Activated T-helper 17 cell treated with anti-CD3 and anti-CD28 coated beads, Interleukin-2, amount 50 U/mL, for 72 hours (primary cell): ENCODE data around the gene LDLRAD4. TPM values are rescaled to one million over a fixed set of nuclear protein-coding genes. Genes with fewer than 3 reads are reported as not detected.

Experiments
- ATAC-seq: fragments of 150-1000 bp; cut with Tn5 transposase; replicated peaks from 2 replicates; pipeline ENCODE4 v1.10.0; 2021; ENCODE audit warnings: mild to moderate bottlenecking, moderate library complexity
- H3K27ac Mint-ChIP-seq: one replicate; pipeline ENCODE4 v1.8.0; 2022; ENCODE audit warnings: mixed read lengths
- H3K27me3 Mint-ChIP-seq: one replicate; pipeline ENCODE4 v1.8.0; 2022; ENCODE audit warnings: mixed read lengths
- H3K36me3 Mint-ChIP-seq: one replicate; pipeline ENCODE4 v1.8.0; 2022; ENCODE audit warnings: low read depth, mild to moderate bottlenecking, mixed read lengths
- H3K4me1 Mint-ChIP-seq: one replicate; pipeline ENCODE4 v1.8.0; 2022; ENCODE audit warnings: mixed read lengths
- H3K4me3 Mint-ChIP-seq: one replicate; pipeline ENCODE4 v1.8.0; 2022; ENCODE audit warnings: mild to moderate bottlenecking, mixed read lengths
- H3K9me3 Mint-ChIP-seq: one replicate; pipeline ENCODE4 v1.8.0; 2022; ENCODE audit warnings: mixed read lengths
- total RNA-seq, 2 donors: library from RNA; stranded (reverse); gene quantifications; one replicate each; pipeline ENCODE4 v1.2.3, GENCODE V29; 2022

Gene LDLRAD4
- total RNA-seq, 2 donors from 2014 or later = 52.0 to 54.8 TPM

GRCh38 chr18:13550418-13551304, 332.1 kb downstream of the LDLRAD4 start:
- Mint-ChIP-seq H3K4me3 (no peak overlapping the region), H3K27ac (peak overlapping the region; percentile 56), H3K27me3 (no peaks in the 10 kb centered on the region), H3K36me3 (no peaks in the 10 kb centered on the region), H3K4me1 (peaks cover 11% of the 10 kb centered on the region), H3K9me3 (no peaks in the 10 kb centered on the region)
- no peak for ATAC-seq

DNA sequence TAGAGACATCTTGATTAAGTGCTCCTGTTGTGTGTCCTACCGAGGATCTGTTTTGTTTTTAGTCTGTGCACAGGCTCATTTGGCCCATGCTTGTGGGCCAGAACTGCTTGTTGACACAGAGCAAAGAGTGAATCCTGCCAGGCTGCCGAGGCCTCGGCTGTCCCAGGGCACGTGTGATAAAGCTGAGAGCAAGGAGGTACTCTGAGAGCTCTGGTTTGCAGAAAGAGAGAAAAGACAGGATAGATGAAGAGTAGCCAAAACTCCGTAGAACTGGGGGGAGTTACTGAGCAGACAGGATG, 332.7 kb downstream of the LDLRAD4 start:
- no peak for ATAC-seq
- Mint-ChIP-seq H3K4me3 (no peak overlapping the region), H3K27ac (peak overlapping the region; percentile 56), H3K9me3 (no peaks in the 10 kb centered on the region), H3K36me3 (no peaks in the 10 kb centered on the region), H3K27me3 (no peaks in the 10 kb centered on the region), H3K4me1 (peaks cover 16% of the 10 kb centered on the region)

DNA sequence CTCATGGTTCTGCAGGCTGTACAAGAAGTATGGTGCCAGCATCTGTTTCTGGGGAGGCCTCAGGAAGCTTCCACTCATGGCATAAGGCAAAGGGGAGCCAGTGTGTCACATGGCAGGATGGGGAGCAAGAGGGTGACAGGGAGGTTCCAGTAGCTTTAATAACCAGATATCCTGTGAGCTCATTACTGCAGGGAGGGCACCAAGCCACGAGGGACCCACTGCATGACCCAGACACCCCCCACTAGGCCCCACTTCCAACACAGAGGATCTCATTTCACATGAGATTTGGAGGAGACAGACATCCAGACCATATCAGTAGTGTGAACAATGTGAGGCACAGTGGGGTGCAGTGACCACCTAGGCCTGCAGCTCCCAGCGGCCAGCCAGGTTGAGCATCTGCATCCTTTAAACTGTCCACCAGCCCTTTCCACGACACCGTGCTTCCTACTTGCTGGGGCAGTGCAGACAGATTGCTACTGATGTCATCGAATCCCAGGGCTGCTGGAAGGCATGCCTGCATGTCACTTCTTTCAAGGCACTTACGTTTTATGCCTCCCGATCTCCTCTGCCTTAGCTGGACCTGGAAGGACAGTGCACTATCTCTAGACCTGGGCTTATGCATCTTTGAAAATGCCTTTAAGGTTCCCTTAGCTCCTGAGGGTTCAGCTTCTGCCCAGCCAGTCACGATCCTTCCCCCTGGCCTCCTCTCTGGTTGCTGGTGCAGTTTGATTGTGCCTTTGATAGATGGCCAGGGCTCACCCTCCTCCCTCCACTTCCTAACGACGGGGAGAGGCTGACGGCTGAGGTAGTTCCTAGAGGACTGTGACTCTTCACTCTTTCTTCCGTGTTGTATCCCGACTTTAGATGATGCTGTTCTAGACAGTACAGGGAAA, 333.5 kb downstream of the LDLRAD4 start:
- ATAC-seq = no peak
- no peaks in the 10 kb centered on the region for H3K27me3 Mint-ChIP-seq
- peak overlapping the region; percentile 73 for H3K27ac Mint-ChIP-seq
- no peak overlapping the region for H3K4me3 Mint-ChIP-seq
- peaks cover 18% of the 10 kb centered on the region for H3K4me1 Mint-ChIP-seq
- H3K9me3 Mint-ChIP-seq = no peaks in the 10 kb centered on the region
- H3K36me3 Mint-ChIP-seq = no peaks in the 10 kb centered on the region

DNA sequence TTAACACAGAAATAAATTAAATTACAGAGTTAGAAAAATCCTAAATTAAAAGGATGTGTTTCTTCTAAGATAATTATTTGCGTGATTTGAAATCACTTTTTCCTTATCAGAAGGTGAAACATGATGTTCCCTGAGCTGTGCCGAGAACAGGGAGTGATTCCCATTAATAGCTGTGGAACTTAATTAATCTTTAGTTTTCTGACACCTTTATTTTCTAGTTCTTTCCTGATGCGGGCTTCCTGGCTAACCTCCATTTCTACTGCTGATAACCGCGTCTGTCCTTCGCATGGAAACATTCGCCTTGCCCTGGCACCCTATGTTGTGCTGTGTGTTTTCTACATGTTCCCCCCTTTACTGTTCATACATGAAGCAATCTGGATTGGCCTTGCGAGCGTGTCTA, 334.9 kb downstream of the LDLRAD4 start:
- H3K36me3 Mint-ChIP-seq = no peaks in the 10 kb centered on the region
- H3K27me3 Mint-ChIP-seq = no peaks in the 10 kb centered on the region
- peaks cover 23% of the 10 kb centered on the region for H3K4me1 Mint-ChIP-seq
- no peaks in the 10 kb centered on the region for H3K9me3 Mint-ChIP-seq
- H3K4me3 Mint-ChIP-seq = no peak overlapping the region
- no peak for ATAC-seq
- H3K27ac Mint-ChIP-seq = no peak overlapping the region

DNA sequence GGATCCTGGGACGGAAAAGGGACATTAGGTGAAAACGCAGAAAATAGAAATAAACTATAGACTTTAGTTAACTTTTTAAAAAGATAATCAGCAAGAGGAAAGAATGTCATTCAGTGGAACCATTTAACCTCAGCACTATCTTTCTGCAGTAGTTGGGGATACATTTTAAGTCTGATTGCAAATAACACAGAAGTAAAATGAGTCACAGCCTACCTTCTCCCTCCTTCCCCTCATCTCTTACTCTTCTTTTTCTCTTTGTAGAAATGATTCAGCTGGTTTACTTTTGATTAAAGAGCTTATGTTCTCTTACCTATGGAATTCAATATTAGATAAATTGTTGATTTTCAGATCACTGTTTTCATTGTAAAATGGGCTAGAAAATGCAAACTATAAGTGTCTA, 336.6 kb downstream of the LDLRAD4 start:
- peak; percentile 69 for ATAC-seq
- Mint-ChIP-seq H3K4me3 (no peak overlapping the region), H3K9me3 (no peaks in the 10 kb centered on the region)

GRCh38 chr18:13555865-13556264, 337.3 kb downstream of the LDLRAD4 start:
- Mint-ChIP-seq H3K27me3 (no peaks in the 10 kb centered on the region), H3K9me3 (no peaks in the 10 kb centered on the region), H3K27ac (no peak overlapping the region), H3K4me1 (peaks cover 23% of the 10 kb centered on the region), H3K36me3 (no peaks in the 10 kb centered on the region), H3K4me3 (no peak overlapping the region)
- no peak for ATAC-seq

More for the DNA sequence above, 336.6 kb downstream of the LDLRAD4 start:
- H3K36me3 Mint-ChIP-seq = no peaks in the 10 kb centered on the region
- H3K27me3 Mint-ChIP-seq = no peaks in the 10 kb centered on the region
- H3K4me1 Mint-ChIP-seq = peaks cover 23% of the 10 kb centered on the region
- no peak overlapping the region for H3K27ac Mint-ChIP-seq

DNA sequence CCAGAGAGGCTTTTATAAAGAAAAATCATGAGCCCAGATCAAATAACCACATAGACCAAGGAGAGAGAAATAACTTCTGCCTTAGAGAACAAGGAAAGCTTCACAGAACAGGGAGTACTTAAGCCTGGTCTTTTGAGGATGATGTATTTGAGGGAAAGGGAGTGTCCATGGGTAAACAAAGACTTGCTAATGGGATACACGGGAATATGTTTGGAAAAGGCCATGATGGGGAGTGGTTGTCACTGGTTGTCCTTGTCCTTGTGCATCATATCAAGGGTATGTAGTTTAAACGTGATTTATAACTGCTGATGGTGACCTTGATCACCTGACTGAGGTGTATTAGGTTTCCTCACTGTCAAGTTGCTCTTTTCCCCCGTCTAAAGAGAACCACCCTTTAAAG, 337.9 kb downstream of the LDLRAD4 start:
- Mint-ChIP-seq H3K4me1 (peaks cover 22% of the 10 kb centered on the region), H3K36me3 (no peaks in the 10 kb centered on the region), H3K27me3 (no peaks in the 10 kb centered on the region), H3K4me3 (no peak overlapping the region), H3K27ac (no peak overlapping the region), H3K9me3 (no peaks in the 10 kb centered on the region)
- ATAC-seq = no peak

DNA sequence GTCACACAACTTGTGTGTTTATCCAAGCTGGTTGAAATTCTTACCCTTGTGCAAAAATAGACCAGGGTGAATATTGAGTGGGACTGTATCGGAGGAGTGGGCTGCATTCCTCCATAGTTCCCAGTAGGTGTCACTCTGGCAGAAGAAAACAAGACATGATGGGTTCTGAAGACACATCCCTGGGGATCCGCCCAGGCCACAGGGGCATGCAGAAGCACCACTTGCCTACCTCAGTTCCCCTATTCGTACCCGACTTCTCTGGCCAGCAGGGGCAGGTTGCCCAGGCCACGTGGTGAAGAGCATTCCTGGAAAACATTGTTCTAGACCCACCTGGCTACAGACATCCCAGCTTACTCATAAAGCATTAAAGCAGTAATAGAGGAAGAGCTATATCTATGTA, 339.6 kb downstream of the LDLRAD4 start:
- Mint-ChIP-seq H3K36me3 (no peaks in the 10 kb centered on the region), H3K4me3 (no peak overlapping the region), H3K27me3 (no peaks in the 10 kb centered on the region), H3K9me3 (no peaks in the 10 kb centered on the region), H3K4me1 (peaks cover 24% of the 10 kb centered on the region), H3K27ac (no peak overlapping the region)
- ATAC-seq = peak; percentile 18

DNA sequence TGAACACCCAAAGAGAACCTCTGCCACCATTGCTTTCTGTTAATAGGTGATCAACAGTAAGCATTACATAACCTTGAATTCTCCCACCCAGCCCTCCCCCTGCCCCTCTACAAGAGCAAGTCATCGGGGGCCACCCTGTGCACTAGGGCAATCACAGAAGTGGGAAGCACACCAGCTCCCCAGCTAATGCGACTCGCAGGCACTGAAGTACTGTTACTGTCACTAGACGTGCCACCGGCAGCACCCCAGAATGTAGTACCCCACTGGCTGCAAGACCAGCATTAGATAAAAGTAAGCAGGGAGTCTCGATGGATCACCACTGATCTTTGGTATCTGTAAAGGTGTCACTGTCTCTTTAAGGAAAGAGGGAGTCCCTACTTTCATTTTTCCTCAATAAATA, 340.2 kb downstream of the LDLRAD4 start:
- Mint-ChIP-seq H3K4me1 (peaks cover 28% of the 10 kb centered on the region), H3K36me3 (no peaks in the 10 kb centered on the region), H3K27me3 (no peaks in the 10 kb centered on the region), H3K27ac (no peak overlapping the region), H3K9me3 (no peaks in the 10 kb centered on the region), H3K4me3 (no peak overlapping the region)
- ATAC-seq = no peak

GRCh38 chr18:13559754-13560153, 341.2 kb downstream of the LDLRAD4 start:
- Mint-ChIP-seq H3K4me3 (no peak overlapping the region), H3K9me3 (no peaks in the 10 kb centered on the region), H3K27me3 (no peaks in the 10 kb centered on the region), H3K27ac (no peak overlapping the region), H3K4me1 (peaks cover 31% of the 10 kb centered on the region), H3K36me3 (no peaks in the 10 kb centered on the region)
- ATAC-seq = no peak

GRCh38 chr18:13560306-13560705, 341.7 kb downstream of the LDLRAD4 start:
- no peaks in the 10 kb centered on the region for H3K36me3 Mint-ChIP-seq

DNA sequence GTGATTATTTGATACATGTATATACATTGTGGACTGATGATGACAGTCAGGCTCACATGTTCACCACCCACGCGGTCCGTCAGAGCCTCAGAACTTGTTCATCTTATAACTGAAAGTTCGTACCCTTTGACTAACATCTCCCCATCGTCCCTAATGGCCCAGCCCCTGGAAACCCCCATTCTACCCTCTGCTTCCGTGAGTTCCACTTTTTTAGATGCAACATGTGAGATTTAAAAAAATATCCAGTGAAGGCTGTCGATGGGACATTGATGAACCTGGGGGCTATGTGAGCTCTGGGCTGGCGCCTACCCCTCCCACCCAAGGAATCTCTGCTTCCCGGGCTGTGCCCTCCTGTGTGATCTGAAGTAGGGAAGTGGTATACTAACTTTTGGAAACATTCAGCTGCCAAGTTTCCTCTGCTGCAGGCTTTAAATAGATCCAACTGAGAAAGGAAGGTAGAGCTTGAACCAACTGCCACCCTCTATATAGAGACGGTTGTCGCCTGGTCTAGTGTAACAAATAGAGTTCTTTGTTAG, 344.0 kb downstream of the LDLRAD4 start:
- peak overlapping the region; percentile 75 for H3K4me3 Mint-ChIP-seq
- H3K36me3 Mint-ChIP-seq = no peaks in the 10 kb centered on the region
- peaks cover 30% of the 10 kb centered on the region for H3K4me1 Mint-ChIP-seq
- peak; percentile 90 for ATAC-seq
- H3K27ac Mint-ChIP-seq = peak overlapping the region; percentile 91
- H3K9me3 Mint-ChIP-seq = no peaks in the 10 kb centered on the region
- no peaks in the 10 kb centered on the region for H3K27me3 Mint-ChIP-seq

More at GRCh38 chr18:13560306-13560705, 341.7 kb downstream of the LDLRAD4 start:
- no peak overlapping the region for H3K4me3 Mint-ChIP-seq
- no peak for ATAC-seq
- no peaks in the 10 kb centered on the region for H3K27me3 Mint-ChIP-seq
- H3K27ac Mint-ChIP-seq = no peak overlapping the region
- H3K9me3 Mint-ChIP-seq = no peaks in the 10 kb centered on the region
- peaks cover 33% of the 10 kb centered on the region for H3K4me1 Mint-ChIP-seq

DNA sequence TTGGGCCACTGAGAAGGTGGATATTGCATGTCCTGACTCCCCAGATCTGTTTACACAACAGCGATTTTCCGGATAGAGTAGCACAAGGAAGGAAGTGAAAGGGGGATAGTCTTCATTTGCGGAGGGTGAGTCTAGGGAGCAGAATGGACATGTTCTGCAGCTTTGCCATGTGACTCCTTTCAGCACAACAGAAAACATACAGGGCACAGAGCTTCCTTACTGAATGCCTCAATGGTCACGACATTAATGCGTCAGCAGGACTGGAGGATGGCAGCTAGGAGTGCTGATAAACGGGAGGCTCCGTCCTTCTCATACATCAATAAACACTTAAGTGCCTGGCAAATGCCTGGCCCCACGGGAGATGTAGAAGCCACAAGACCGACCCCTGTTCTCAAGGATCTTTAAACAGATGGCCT, 344.8 kb downstream of the LDLRAD4 start:
- ATAC-seq = no peak
- Mint-ChIP-seq H3K27me3 (no peaks in the 10 kb centered on the region), H3K27ac (peak overlapping the region; percentile 91), H3K4me1 (peaks cover 27% of the 10 kb centered on the region), H3K9me3 (no peaks in the 10 kb centered on the region), H3K36me3 (no peaks in the 10 kb centered on the region), H3K4me3 (peak overlapping the region; percentile 75)

GRCh38 chr18:13564579-13564978, 346.0 kb downstream of the LDLRAD4 start:
- Mint-ChIP-seq H3K4me1 (peaks cover 33% of the 10 kb centered on the region), H3K27ac (no peak overlapping the region), H3K36me3 (no peaks in the 10 kb centered on the region), H3K9me3 (no peaks in the 10 kb centered on the region), H3K4me3 (peak overlapping the region; percentile 20), H3K27me3 (no peaks in the 10 kb centered on the region)
- ATAC-seq = no peak
